ENCODE data around the gene RRP9.

The RRP9 gene

DNA sequence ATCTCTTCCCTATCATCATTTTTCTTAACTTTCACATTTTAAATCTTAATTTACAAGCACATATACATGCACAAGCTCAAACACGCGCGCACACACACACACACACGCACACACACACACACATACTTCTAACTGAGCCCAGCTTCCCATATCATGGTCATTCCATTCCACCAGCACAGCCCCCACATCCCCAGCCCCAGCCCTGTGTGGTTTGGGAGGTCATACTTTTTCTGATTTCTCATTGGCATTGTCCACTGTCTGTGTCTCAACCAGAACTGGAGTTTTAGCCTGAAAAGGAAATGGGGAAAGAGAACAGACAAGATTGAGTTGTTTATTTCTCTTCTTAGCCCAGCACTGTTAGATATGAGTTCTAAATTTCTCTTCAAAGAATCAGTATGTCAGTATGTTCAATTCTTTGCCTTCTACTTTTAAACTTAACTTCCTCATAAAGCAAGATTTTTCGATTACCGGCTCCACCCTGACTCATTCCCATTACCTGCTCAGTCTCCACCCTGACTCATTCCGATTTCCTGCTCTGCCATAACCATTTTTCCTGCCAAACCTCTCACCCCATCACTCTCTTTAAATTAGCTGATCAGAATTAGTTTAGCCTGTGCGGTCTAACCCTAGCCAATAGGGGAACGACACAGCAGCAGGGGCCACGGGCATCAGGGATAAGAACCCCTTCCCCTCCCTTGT is 44.9 kb downstream of the RRP9 start:
- no peak for DNase-seq

DNA sequence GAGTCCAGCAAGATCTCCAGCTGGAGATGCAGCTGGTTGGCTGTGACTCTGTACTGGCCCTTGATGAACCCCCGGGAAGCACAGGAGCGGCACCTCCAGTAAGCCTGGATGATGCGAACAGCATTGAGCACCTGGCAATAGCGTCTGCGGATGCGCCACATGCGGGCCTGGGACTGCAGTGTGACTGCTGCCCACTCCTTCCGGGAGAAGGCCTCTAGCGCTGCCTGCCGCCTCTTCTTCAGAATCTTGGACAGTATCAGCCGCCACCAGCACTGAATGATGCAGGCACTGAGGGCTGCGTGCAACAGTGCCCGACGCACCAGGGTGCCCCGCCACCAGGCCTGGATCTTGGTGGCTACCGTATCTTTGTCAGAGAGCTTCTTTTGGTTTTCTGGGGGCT is 46.8 kb downstream of the RRP9 start:
- DNase-seq: no peak

DNA sequence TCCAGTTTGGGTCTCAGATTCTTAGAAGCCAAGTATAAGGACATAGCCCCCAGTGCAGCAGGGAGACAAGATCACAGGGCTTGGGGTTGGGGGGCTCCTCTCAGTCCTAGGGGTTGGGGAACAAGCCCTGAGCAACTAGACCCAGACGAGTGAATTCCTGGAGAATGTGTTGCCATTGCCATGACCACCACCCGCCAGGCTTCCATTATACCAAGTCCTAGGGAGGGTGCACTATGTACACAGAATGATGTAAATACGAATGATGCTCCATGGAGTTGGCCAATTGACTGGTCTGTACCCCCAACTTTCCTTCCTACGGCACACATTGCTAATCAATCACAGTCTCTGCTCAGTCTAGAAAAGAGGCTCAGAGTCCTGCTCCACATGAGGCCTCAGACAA is 47.3 kb downstream of the RRP9 start:
- no peak for DNase-seq

DNA sequence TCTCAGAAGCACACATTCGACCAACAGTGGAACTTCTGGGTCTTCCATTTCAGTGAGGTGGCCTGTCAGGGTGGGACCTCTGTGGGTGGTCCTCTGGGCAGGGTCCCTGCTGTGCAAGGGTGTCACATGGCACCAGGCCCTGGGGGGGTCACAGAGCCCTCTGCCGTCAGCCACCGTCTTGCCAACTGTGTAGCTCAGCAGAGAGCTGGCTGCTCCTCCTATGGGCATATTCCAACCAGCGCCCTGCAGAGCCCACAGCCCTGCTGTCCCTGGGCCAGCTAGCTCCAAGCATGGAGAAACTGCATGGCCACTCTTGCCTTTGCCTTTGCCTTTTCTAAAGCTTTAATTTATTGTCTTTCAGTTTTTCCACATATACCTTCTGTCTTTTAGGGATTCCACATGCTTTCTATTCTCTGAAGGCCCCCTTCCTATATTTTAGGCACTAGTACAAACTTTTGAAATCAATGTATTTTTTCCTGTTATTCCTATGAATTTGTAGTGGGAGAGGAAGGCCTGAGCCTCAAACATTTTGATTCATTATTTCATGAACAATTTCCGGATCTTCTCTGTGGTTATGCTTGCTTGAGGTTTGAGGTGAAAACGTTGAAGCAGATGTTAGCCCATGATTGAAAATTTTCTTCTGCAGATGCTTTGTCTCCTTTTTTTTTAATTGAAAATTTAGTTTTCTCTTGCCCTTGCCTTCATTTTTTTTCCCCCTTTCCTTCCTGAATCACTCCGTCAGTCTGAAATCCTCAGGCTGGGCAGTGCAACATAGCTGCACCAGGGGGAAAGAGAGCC is 50.3 kb downstream of the RRP9 start:
- no peak for DNase-seq

DNA sequence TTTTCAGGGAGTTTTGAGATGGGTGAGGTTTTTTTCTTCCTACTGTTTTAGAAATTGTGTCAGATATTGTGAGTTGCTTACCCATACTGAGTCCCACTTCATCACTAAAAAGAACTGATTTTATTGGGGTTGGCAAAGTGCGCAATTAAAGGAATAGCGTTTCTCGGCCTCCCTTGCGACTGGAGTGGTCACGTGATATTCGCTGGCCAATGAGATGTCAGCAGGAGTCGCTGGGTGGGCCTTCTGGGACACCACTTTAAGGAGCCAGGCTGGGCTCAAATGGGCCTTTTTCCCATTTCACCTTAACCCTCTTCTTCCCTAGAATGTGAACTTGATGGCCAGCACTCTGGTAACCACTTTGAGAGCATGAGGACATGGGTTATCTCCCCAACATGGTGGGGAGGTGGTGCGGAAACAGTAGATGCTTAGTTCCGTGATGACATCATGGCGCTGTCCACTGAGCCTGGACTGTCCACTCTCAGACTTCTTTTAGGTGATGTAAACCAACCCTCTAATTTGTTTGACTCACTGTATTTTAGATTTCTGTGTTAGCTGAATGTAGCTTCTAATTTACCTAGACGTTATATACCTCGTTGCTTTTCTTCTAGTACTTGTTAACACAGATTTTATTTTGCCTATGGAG is 53.1 kb downstream of the RRP9 start:
- no peak for DNase-seq

DNA sequence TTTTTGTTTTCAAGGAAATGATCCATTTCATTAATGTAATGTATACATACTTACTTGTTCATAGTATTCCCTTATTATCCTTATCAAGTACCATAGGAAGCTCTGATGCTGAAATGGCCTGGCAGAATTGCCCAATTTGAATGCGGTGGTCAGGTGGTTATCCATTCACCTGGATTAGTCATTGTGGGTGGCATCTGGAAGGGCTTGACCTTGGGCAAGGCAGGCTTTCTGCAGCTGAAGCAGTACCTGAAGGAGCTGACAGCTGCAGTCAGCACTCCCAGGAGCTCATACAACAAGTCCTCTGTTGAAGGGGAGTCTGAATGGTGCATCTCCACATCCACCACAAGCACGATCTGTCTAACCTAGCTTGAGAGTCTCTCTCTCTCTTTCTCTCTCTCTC is 54.1 kb downstream of the RRP9 start:
- DNase-seq: no peak

DNA sequence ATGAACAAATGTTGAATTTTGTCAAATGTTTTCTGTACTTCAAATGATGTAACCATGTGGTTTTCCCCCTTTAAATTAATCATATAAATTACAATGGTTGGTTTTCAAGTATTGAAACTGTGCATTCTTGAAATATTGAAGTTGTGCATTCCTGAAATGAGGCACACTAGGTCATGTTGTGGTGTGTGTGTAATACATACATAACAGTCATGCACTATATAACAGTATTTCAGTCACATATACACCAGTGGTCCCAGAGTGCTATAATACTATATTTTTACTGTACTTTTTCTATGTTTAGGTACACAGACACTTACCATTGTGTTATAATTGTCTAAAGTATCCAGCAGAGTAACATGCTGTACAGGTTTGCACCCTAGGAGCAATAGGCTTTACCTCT is 55.3 kb downstream of the RRP9 start:
- no peak for DNase-seq
